ENCODE data around the gene STRC.
"Not testable (repeated sequence)": the region's sequence is repeated elsewhere in the genome, so short reads cannot be mapped to it uniquely, and the experiment has no call there.

STRC gene

DNA sequence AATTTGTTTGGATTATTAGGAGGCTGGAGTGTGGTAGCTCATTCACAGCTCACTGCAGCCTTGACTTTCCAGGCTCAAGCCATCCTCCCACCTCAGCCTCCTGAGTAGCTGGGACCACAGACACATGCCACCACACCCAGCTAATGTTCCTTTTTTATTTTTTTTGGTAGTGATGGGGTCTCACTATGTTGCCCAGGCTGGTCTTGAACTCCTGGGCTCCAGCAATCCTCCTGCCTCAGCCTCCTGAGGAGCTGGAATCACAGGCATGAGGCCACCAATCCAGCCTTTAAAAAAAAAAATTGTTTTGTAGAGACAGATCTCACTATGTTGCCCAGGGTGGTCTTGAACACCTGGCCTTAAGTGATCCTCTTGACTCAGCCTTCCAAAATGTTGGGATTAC is 8.3 kb upstream of the STRC start:
- H3K36me3 ChIP-seq (ENCODE audit: control insufficient read depth in 1 of 2, insufficient read depth in 2 of 2, low read length in 2 of 2); H3K4me3 ChIP-seq (ENCODE audit: low read depth, low read length); H2BK12ac ChIP-seq (ENCODE audit: low read length); H3K4me2 ChIP-seq (ENCODE audit: low read length); H3K18ac ChIP-seq (ENCODE audit: low read length); H3K79me1 ChIP-seq (ENCODE audit: low read length); H3K4me1 ChIP-seq (ENCODE audit: control insufficient read depth in 1 of 2, insufficient read depth in 2 of 2, low read length in 2 of 2); H4K91ac ChIP-seq (ENCODE audit: low read depth, low read length); H2AFZ ChIP-seq (ENCODE audit: insufficient read depth, low read length, poor library complexity); H4K8ac ChIP-seq (ENCODE audit: low read depth, low read length); H3K23ac ChIP-seq (ENCODE audit: low read length); H2BK5ac ChIP-seq (ENCODE audit: low read depth, low read length, poor library complexity); H2BK120ac ChIP-seq (ENCODE audit: insufficient read depth, low read length, poor library complexity); H3K9me3 ChIP-seq (ENCODE audit: insufficient read depth, low read depth, low read length); H2AK5ac ChIP-seq (ENCODE audit: low read length); H3K14ac ChIP-seq (ENCODE audit: low read length); H4K12ac ChIP-seq (ENCODE audit: low read depth, low read length); DNase-seq; H3K79me2 ChIP-seq (ENCODE audit: control insufficient read depth, insufficient read depth, low read length, poor library complexity); H3K9ac ChIP-seq (ENCODE audit: low read length); H3K27ac ChIP-seq (ENCODE audit: low read depth, low read length); H3K4ac ChIP-seq (ENCODE audit: low read depth, low read length); H3K27me3 ChIP-seq (ENCODE audit: insufficient read depth, low read length): not testable (repeated sequence)

GRCh38 chr15:43625106-43625505 is 6.5 kb upstream of the STRC start:
- H4K8ac ChIP-seq (ENCODE audit: low read depth, low read length): no peak overlapping the region

GRCh38 chr15:43622068-43622799 is 3.6 kb upstream of the STRC start:
- H4K91ac ChIP-seq (ENCODE audit: low read depth, low read length); H4K12ac ChIP-seq (ENCODE audit: low read depth, low read length); H3K79me1 ChIP-seq (ENCODE audit: low read length); H3K4me1 ChIP-seq (ENCODE audit: control insufficient read depth in 1 of 2, insufficient read depth in 2 of 2, low read length in 2 of 2); H2AK5ac ChIP-seq (ENCODE audit: low read length); H3K27ac ChIP-seq (ENCODE audit: low read depth, low read length); H4K8ac ChIP-seq (ENCODE audit: low read depth, low read length); DNase-seq; H3K9ac ChIP-seq (ENCODE audit: low read length); H3K27me3 ChIP-seq (ENCODE audit: insufficient read depth, low read length); H2BK12ac ChIP-seq (ENCODE audit: low read length); H3K14ac ChIP-seq (ENCODE audit: low read length); H3K36me3 ChIP-seq (ENCODE audit: control insufficient read depth in 1 of 2, insufficient read depth in 2 of 2, low read length in 2 of 2); H2BK5ac ChIP-seq (ENCODE audit: low read depth, low read length, poor library complexity); H2BK120ac ChIP-seq (ENCODE audit: insufficient read depth, low read length, poor library complexity); H3K4me2 ChIP-seq (ENCODE audit: low read length); H3K18ac ChIP-seq (ENCODE audit: low read length); H2AFZ ChIP-seq (ENCODE audit: insufficient read depth, low read length, poor library complexity); H3K4ac ChIP-seq (ENCODE audit: low read depth, low read length); H3K9me3 ChIP-seq (ENCODE audit: insufficient read depth, low read depth, low read length); H3K23ac ChIP-seq (ENCODE audit: low read length); H3K4me3 ChIP-seq (ENCODE audit: low read depth, low read length); H3K79me2 ChIP-seq (ENCODE audit: control insufficient read depth, insufficient read depth, low read length, poor library complexity): not testable (repeated sequence)
- WGBS (ENCODE audit: extremely low coverage, insufficient coverage, insufficient read length): no CpG with 5 or more reads among the region's 7 CpGs

More at GRCh38 chr15:43625106-43625505, 6.5 kb upstream of the STRC start:
- no peak overlapping the region for H3K14ac ChIP-seq (ENCODE audit: low read length)
- H3K4me1 ChIP-seq (ENCODE audit: control insufficient read depth in 1 of 2, insufficient read depth in 2 of 2, low read length in 2 of 2): peaks cover 0 to 1% of the 10 kb centered on the region in 2 experiments
- no peak overlapping the region for H4K12ac ChIP-seq (ENCODE audit: low read depth, low read length)
- no peaks in the 10 kb centered on the region for H3K9me3 ChIP-seq (ENCODE audit: insufficient read depth, low read depth, low read length)
- H3K4ac ChIP-seq (ENCODE audit: low read depth, low read length): no peak overlapping the region
- no peak overlapping the region for H2AK5ac ChIP-seq (ENCODE audit: low read length)
- H4K91ac ChIP-seq (ENCODE audit: low read depth, low read length): no peak overlapping the region
- no peak overlapping the region for H3K9ac ChIP-seq (ENCODE audit: low read length)
- DNase-seq: no peak
- no peak overlapping the region for H3K4me3 ChIP-seq (ENCODE audit: low read depth, low read length)
- H2BK12ac ChIP-seq (ENCODE audit: low read length): no peak overlapping the region
- H2BK5ac ChIP-seq (ENCODE audit: low read depth, low read length, poor library complexity): no peak overlapping the region
- H3K4me2 ChIP-seq (ENCODE audit: low read length): no peak overlapping the region
- H3K27me3 ChIP-seq (ENCODE audit: insufficient read depth, low read length): no peaks in the 10 kb centered on the region
- no peak overlapping the region for H3K23ac ChIP-seq (ENCODE audit: low read length)
- no peaks in the 10 kb centered on the region for H3K79me1 ChIP-seq (ENCODE audit: low read length)
- H2BK120ac ChIP-seq (ENCODE audit: insufficient read depth, low read length, poor library complexity): no peak overlapping the region
- H2AFZ ChIP-seq (ENCODE audit: insufficient read depth, low read length, poor library complexity): no peak overlapping the region
- H3K79me2 ChIP-seq (ENCODE audit: control insufficient read depth, insufficient read depth, low read length, poor library complexity): no peaks in the 10 kb centered on the region
- no peak overlapping the region for H3K18ac ChIP-seq (ENCODE audit: low read length)
- no peak overlapping the region for H3K27ac ChIP-seq (ENCODE audit: low read depth, low read length)
- WGBS (ENCODE audit: extremely low coverage, insufficient coverage, insufficient read length): no CpG with 5 or more reads among the region's 5 CpGs
- no peaks in the 10 kb centered on the region for H3K36me3 ChIP-seq (ENCODE audit: control insufficient read depth in 1 of 2, insufficient read depth in 2 of 2, low read length in 2 of 2)

DNA sequence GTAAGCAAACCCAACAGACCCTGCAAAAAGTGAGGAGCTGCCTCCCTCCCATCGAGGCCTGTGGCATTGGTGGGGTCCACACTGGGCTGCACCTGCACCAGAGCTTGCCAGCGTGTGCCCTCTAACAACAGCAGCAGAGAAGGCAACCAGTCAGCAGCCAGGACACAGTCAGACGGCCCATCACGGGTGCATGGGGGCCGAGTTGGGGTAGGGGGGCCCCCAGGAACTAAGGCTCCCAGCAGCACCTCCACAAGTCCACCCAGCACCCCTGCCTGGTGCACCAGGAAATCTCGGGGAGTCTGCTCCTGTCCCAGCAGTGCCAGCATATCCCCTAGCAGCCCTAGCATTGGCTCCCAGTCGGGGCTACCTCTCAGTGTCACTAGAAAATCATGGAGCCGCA is 850 bp downstream of the STRC start:
- H3K36me3 ChIP-seq (ENCODE audit: control insufficient read depth in 1 of 2, insufficient read depth in 2 of 2, low read length in 2 of 2); H3K4me1 ChIP-seq (ENCODE audit: control insufficient read depth in 1 of 2, insufficient read depth in 2 of 2, low read length in 2 of 2); H3K27me3 ChIP-seq (ENCODE audit: insufficient read depth, low read length); H2BK5ac ChIP-seq (ENCODE audit: low read depth, low read length, poor library complexity); H3K4me2 ChIP-seq (ENCODE audit: low read length); H2AFZ ChIP-seq (ENCODE audit: insufficient read depth, low read length, poor library complexity); H3K9ac ChIP-seq (ENCODE audit: low read length); H4K91ac ChIP-seq (ENCODE audit: low read depth, low read length); H3K23ac ChIP-seq (ENCODE audit: low read length); H3K4me3 ChIP-seq (ENCODE audit: low read depth, low read length); H3K27ac ChIP-seq (ENCODE audit: low read depth, low read length); H3K4ac ChIP-seq (ENCODE audit: low read depth, low read length); H2BK120ac ChIP-seq (ENCODE audit: insufficient read depth, low read length, poor library complexity); H3K79me2 ChIP-seq (ENCODE audit: control insufficient read depth, insufficient read depth, low read length, poor library complexity); H2AK5ac ChIP-seq (ENCODE audit: low read length); H3K18ac ChIP-seq (ENCODE audit: low read length); H3K79me1 ChIP-seq (ENCODE audit: low read length); H3K14ac ChIP-seq (ENCODE audit: low read length); DNase-seq; H4K12ac ChIP-seq (ENCODE audit: low read depth, low read length); H3K9me3 ChIP-seq (ENCODE audit: insufficient read depth, low read depth, low read length); H4K8ac ChIP-seq (ENCODE audit: low read depth, low read length); H2BK12ac ChIP-seq (ENCODE audit: low read length): not testable (repeated sequence)
- WGBS (ENCODE audit: extremely low coverage, insufficient coverage, insufficient read length): no CpG with 5 or more reads among the region's 8 CpGs
